GM23338 (cell line): ENCODE results near the gene ABCF2. TPM values are rescaled to one million over a fixed set of nuclear protein-coding genes. Genes with fewer than 3 reads are reported as not detected.

Source experiments
- ATAC-seq: fragments of 200-7000 bp; cut with Tn5 transposase; 3 replicates; pipeline ENCODE4 v1.9.1; 2020
- DNase-seq: peaks from one replicate; pipeline ENCODE4 v3.0.0-alpha.2; 2015; ENCODE audit warnings: low spot score
- H2AFZ ChIP-seq: fragments of 200-600 bp; sonication (generic); 2 replicates; pipeline ENCODE4 v1.8.0; 2016; ENCODE audit warnings: antibody characterized with exemption, mild to moderate bottlenecking, moderate library complexity
- H3F3A ChIP-seq: fragments of 200-600 bp; sonication (generic); replicated peaks from 2 replicates; pipeline ENCODE4 v1.8.0; 2017; ENCODE audit warnings: antibody characterized with exemption, mixed run types, low read depth
- H3K27ac ChIP-seq: fragments of 200-600 bp; sonication (generic); 2 replicates; pipeline ENCODE4 v1.6.1; 2016; ENCODE audit warnings: low read depth
- H3K27me3 ChIP-seq: fragments of 200-600 bp; sonication (generic); 2 replicates; pipeline ENCODE4 v1.8.0; 2016; ENCODE audit warnings: mild to moderate bottlenecking, mixed run types, moderate library complexity; ENCODE audit not compliant: insufficient read depth
- H3K36me3 ChIP-seq: fragments of 200-600 bp; sonication (generic); 2 replicates; pipeline ENCODE4 v1.8.0; 2016; ENCODE audit warnings: mild to moderate bottlenecking; ENCODE audit not compliant: insufficient read depth
- H3K4me1 ChIP-seq: fragments of 200-600 bp; sonication (generic); 2 replicates; pipeline ENCODE4 v1.8.0; 2016; ENCODE audit warnings: mild to moderate bottlenecking, moderate library complexity; ENCODE audit not compliant: insufficient read depth
- H3K4me2 ChIP-seq: fragments of 200-600 bp; sonication (generic); 2 replicates; pipeline ENCODE4 v1.7.1; 2017; ENCODE audit warnings: mixed run types
- H3K4me3 ChIP-seq: fragments of 200-600 bp; sonication (generic); 2 replicates; pipeline ENCODE4 v1.6.1; 2016; ENCODE audit warnings: mixed run types
- H3K79me2 ChIP-seq: fragments of 200-600 bp; sonication (generic); replicated peaks from 2 replicates; pipeline ENCODE4 v1.8.0; 2017; ENCODE audit warnings: mild to moderate bottlenecking; ENCODE audit not compliant: insufficient read depth
- H3K9me2 ChIP-seq: fragments of 200-600 bp; sonication (generic); 2 replicates; pipeline ENCODE4 v1.8.0; 2017; ENCODE audit not compliant: insufficient read depth
- H4K20me1 ChIP-seq: fragments of 200-600 bp; sonication (generic); replicated peaks from 2 replicates; pipeline ENCODE4 v1.8.0; 2017; ENCODE audit warnings: mild to moderate bottlenecking; ENCODE audit not compliant: insufficient read depth
- H3K27ac Mint-ChIP-seq: 2 replicates; pipeline ENCODE4 v1.8.0; 2020; ENCODE audit warnings: inconsistent platforms, mild to moderate bottlenecking, moderate library complexity, mixed read lengths
- H3K27me3 Mint-ChIP-seq: 3 replicates; pipeline ENCODE4 v1.8.0; 2022; ENCODE audit warnings: low read depth, mild to moderate bottlenecking, moderate library complexity, mixed read lengths, inconsistent platforms; ENCODE audit not compliant: insufficient read depth, poor library complexity
- H3K36me3 Mint-ChIP-seq: 3 replicates; pipeline ENCODE4 v1.8.0; 2021; ENCODE audit warnings: low read depth, mild to moderate bottlenecking, inconsistent platforms, moderate library complexity, mixed read lengths
- H3K4me1 Mint-ChIP-seq: 3 replicates; pipeline ENCODE4 v1.8.0; 2020; ENCODE audit warnings: mild to moderate bottlenecking, inconsistent platforms, mixed read lengths
- H3K4me3 Mint-ChIP-seq: 3 replicates; pipeline ENCODE4 v1.8.0; 2021; ENCODE audit warnings: moderate library complexity, mild to moderate bottlenecking, inconsistent platforms, mixed read lengths
- H3K9me3 Mint-ChIP-seq: 3 replicates; pipeline ENCODE4 v1.8.0; 2020; ENCODE audit warnings: moderate library complexity, mild to moderate bottlenecking, inconsistent platforms, mixed read lengths
- CREB1 ChIP-seq: fragments of 250-450 bp; sonication (Bioruptor Pico); IDR thresholded peaks from 2 replicates; pipeline ENCODE4 v1.5.0; 2020; ENCODE audit warnings: low read depth, mild to moderate bottlenecking, moderate library complexity
- CTCF ChIP-seq, 2 experiments: fragments of 200-600 bp in 1 of 2; sonication (generic) in 1 of 2; conservative IDR thresholded peaks; 2 replicates each; pipeline versions ENCODE4 v1.5.1 to v1.6.1; 2016 to 2017; ENCODE audit warnings: antibody characterized with exemption in 2 of 2, low read depth in 2 of 2, mild to moderate bottlenecking in 2 of 2, moderate library complexity in 1 of 2
- EZH2 ChIP-seq: fragments of 200-600 bp; sonication (generic); IDR thresholded peaks from one replicate; pipeline ENCODE4 v1.8.0; 2017; ENCODE audit warnings: antibody characterized with exemption, mild to moderate bottlenecking, low read depth; ENCODE audit not compliant: unreplicated experiment
- EZH2phosphoT487 ChIP-seq: fragments of 200-600 bp; sonication (generic); IDR thresholded peaks from one replicate; pipeline ENCODE4 v1.8.1; 2018; ENCODE audit warnings: antibody characterized with exemption; ENCODE audit not compliant: unreplicated experiment
- JUNB ChIP-seq: IDR thresholded peaks from one replicate; pipeline ENCODE4 v1.6.1; 2016; ENCODE audit warnings: antibody characterized with exemption; ENCODE audit not compliant: unreplicated experiment
- NANOG ChIP-seq: IDR thresholded peaks from 2 replicates; pipeline ENCODE4 v1.6.1; 2016; ENCODE audit warnings: antibody characterized with exemption, borderline replicate concordance
- POLR2AphosphoS5 ChIP-seq: IDR thresholded peaks from 2 replicates; pipeline ENCODE4 v1.6.1; 2016; ENCODE audit warnings: antibody characterized with exemption, low read depth
- STAT1 ChIP-seq: IDR thresholded peaks from one replicate; pipeline ENCODE4 v1.6.1; 2016; ENCODE audit warnings: antibody characterized with exemption; ENCODE audit not compliant: unreplicated experiment
- ZNF114 ChIP-seq: fragments of 250-450 bp; sonication (Bioruptor Pico); IDR thresholded peaks from 2 replicates; pipeline ENCODE4 v1.5.0; 2020; ENCODE audit warnings: mild to moderate bottlenecking, moderate library complexity
- ZNF331 ChIP-seq: fragments of 250-450 bp; sonication (Bioruptor Pico); IDR thresholded peaks from 2 replicates; pipeline ENCODE4 v1.5.0; 2020; ENCODE audit warnings: low read depth, mild to moderate bottlenecking, moderate library complexity
- polyA plus RNA-seq: library from polyadenylated mRNA; unstranded; fragments of >200 nt; fragmentation: Nextera tagmentation; extraction: Ambion mirVana; gene quantifications from 2 replicates; pipeline ENCODE4 v1.2.1, GENCODE V29; 2016
- total RNA-seq: library from RNA; depleted of rRNA; stranded (reverse); fragments of >200 nt; shearing (Covaris generic); gene quantifications from 2 replicates; pipeline ENCODE4 v1.2.3, GENCODE V29; 2014
- TF ChIP-seq, protein P1 (sequence below): IDR thresholded peaks from 2 replicates; pipeline ENCODE4 v1.6.1; 2016; ENCODE audit warnings: antibody characterized with exemption
- TF ChIP-seq, protein P2 (sequence below): IDR thresholded peaks from one replicate; pipeline ENCODE4 v1.6.1; 2018; ENCODE audit warnings: antibody characterized with exemption; ENCODE audit not compliant: unreplicated experiment
- TF ChIP-seq, protein P3 (sequence below): fragments of 250-450 bp; sonication (Bioruptor Pico); IDR thresholded peaks from 2 replicates; pipeline ENCODE4 v1.5.0; 2020; ENCODE audit warnings: mild to moderate bottlenecking, moderate library complexity

Gene ABCF2
- total and polyA plus RNA-seq, 2 experiments from 2014 or later, result 18.7 to 58.7 TPM

GRCh38 chr7:151168787-151169162 lies 58.2 kb downstream of the ABCF2 start:
- no peak for TF ChIP-seq JUNB
- TF ChIP-seq ZNF331 (CRISPR knock-in tag), result no peak
- no peak for TF ChIP-seq POLR2AphosphoS5
- TF ChIP-seq, protein P1, sequence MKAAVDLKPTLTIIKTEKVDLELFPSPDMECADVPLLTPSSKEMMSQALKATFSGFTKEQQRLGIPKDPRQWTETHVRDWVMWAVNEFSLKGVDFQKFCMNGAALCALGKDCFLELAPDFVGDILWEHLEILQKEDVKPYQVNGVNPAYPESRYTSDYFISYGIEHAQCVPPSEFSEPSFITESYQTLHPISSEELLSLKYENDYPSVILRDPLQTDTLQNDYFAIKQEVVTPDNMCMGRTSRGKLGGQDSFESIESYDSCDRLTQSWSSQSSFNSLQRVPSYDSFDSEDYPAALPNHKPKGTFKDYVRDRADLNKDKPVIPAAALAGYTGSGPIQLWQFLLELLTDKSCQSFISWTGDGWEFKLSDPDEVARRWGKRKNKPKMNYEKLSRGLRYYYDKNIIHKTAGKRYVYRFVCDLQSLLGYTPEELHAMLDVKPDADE, result no peak
- no peak for TF ChIP-seq STAT1
- no peak for TF ChIP-seq NANOG
- no peak for TF ChIP-seq CREB1 (CRISPR knock-in tag)
- no peak for TF ChIP-seq EZH2phosphoT487
- TF ChIP-seq, protein P2, sequence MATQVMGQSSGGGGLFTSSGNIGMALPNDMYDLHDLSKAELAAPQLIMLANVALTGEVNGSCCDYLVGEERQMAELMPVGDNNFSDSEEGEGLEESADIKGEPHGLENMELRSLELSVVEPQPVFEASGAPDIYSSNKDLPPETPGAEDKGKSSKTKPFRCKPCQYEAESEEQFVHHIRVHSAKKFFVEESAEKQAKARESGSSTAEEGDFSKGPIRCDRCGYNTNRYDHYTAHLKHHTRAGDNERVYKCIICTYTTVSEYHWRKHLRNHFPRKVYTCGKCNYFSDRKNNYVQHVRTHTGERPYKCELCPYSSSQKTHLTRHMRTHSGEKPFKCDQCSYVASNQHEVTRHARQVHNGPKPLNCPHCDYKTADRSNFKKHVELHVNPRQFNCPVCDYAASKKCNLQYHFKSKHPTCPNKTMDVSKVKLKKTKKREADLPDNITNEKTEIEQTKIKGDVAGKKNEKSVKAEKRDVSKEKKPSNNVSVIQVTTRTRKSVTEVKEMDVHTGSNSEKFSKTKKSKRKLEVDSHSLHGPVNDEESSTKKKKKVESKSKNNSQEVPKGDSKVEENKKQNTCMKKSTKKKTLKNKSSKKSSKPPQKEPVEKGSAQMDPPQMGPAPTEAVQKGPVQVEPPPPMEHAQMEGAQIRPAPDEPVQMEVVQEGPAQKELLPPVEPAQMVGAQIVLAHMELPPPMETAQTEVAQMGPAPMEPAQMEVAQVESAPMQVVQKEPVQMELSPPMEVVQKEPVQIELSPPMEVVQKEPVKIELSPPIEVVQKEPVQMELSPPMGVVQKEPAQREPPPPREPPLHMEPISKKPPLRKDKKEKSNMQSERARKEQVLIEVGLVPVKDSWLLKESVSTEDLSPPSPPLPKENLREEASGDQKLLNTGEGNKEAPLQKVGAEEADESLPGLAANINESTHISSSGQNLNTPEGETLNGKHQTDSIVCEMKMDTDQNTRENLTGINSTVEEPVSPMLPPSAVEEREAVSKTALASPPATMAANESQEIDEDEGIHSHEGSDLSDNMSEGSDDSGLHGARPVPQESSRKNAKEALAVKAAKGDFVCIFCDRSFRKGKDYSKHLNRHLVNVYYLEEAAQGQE, result no peak
- no peak for TF ChIP-seq ZNF114 (CRISPR knock-in tag)
- TF ChIP-seq CTCF (conservative IDR thresholded peaks at IDR 0.05; ENCODE audit: low read depth in 2 of 2), result no peak
- TF ChIP-seq, protein P3, sequence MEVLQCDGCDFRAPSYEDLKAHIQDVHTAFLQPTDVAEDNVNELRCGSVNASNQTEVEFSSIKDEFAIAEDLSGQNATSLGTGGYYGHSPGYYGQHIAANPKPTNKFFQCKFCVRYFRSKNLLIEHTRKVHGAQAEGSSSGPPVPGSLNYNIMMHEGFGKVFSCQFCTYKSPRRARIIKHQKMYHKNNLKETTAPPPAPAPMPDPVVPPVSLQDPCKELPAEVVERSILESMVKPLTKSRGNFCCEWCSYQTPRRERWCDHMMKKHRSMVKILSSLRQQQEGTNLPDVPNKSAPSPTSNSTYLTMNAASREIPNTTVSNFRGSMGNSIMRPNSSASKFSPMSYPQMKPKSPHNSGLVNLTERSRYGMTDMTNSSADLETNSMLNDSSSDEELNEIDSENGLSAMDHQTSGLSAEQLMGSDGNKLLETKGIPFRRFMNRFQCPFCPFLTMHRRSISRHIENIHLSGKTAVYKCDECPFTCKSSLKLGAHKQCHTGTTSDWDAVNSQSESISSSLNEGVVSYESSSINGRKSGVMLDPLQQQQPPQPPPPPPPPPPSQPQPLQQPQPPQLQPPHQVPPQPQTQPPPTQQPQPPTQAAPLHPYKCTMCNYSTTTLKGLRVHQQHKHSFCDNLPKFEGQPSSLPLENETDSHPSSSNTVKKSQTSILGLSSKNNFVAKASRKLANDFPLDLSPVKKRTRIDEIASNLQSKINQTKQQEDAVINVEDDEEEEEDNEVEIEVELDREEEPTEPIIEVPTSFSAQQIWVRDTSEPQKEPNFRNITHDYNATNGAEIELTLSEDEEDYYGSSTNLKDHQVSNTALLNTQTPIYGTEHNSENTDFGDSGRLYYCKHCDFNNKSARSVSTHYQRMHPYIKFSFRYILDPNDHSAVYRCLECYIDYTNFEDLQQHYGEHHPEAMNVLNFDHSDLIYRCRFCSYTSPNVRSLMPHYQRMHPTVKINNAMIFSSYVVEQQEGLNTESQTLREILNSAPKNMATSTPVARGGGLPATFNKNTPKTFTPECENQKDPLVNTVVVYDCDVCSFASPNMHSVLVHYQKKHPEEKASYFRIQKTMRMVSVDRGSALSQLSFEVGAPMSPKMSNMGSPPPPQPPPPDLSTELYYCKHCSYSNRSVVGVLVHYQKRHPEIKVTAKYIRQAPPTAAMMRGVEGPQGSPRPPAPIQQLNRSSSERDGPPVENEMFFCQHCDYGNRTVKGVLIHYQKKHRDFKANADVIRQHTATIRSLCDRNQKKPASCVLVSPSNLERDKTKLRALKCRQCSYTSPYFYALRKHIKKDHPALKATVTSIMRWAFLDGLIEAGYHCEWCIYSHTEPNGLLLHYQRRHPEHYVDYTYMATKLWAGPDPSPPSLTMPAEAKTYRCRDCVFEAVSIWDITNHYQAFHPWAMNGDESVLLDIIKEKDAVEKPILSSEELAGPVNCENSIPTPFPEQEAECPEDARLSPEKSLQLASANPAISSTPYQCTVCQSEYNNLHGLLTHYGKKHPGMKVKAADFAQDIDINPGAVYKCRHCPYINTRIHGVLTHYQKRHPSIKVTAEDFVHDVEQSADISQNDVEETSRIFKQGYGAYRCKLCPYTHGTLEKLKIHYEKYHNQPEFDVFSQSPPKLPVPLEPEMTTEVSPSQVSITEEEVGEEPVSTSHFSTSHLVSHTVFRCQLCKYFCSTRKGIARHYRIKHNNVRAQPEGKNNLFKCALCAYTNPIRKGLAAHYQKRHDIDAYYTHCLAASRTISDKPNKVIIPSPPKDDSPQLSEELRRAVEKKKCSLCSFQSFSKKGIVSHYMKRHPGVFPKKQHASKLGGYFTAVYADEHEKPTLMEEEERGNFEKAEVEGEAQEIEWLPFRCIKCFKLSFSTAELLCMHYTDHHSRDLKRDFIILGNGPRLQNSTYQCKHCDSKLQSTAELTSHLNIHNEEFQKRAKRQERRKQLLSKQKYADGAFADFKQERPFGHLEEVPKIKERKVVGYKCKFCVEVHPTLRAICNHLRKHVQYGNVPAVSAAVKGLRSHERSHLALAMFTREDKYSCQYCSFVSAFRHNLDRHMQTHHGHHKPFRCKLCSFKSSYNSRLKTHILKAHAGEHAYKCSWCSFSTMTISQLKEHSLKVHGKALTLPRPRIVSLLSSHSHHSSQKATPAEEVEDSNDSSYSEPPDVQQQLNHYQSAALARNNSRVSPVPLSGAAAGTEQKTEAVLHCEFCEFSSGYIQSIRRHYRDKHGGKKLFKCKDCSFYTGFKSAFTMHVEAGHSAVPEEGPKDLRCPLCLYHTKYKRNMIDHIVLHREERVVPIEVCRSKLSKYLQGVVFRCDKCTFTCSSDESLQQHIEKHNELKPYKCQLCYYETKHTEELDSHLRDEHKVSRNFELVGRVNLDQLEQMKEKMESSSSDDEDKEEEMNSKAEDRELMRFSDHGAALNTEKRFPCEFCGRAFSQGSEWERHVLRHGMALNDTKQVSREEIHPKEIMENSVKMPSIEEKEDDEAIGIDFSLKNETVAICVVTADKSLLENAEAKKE (CRISPR knock-in tag), result no peak
- no peak for TF ChIP-seq EZH2
- peaks cover 14% of the 10 kb centered on the region for H3K9me3 Mint-ChIP-seq
- Histone ChIP-seq H3F3A (peaks cover 13% of the 10 kb centered on the region; the same call in 1 of the 2 replicates), H3K4me2 (peak overlapping the region; percentile 87), H4K20me1 (peaks cover 11% of the 10 kb centered on the region), H3K4me3 (peak overlapping the region; percentile 65; the same call in 1 of the 2 replicates), H3K27me3 (peaks cover 98% of the 10 kb centered on the region), H3K79me2 (no peaks in the 10 kb centered on the region), H3K36me3 (no peaks in the 10 kb centered on the region), H3K9me2 (no peaks in the 10 kb centered on the region), H2AFZ (no peak overlapping the region; the same call in 1 of the 2 replicates), H3K4me1 (peaks cover 10% of the 10 kb centered on the region), H3K27ac (no peak overlapping the region)
- no peak overlapping the region for H3K27ac Mint-ChIP-seq
- ATAC-seq (no peak), DNase-seq (no peak)
- H3K27me3 Mint-ChIP-seq, result peaks cover 48% of the 10 kb centered on the region
- peaks cover 10% of the 10 kb centered on the region; the same call in 2 of the 3 replicates for H3K36me3 Mint-ChIP-seq
- H3K4me3 Mint-ChIP-seq, result peak overlapping the region; percentile 73
- peaks cover 13% of the 10 kb centered on the region for H3K4me1 Mint-ChIP-seq
